ENCODE results near the gene PIK3AP1. TPM values are rescaled to one million over a fixed set of nuclear protein-coding genes. Genes with fewer than 3 reads are reported as not detected.

The PIK3AP1 gene
- polyA plus RNA-seq, 1 of the 3 experiments (the other 2 are of a cell fraction) = 0.07 TPM

DNA sequence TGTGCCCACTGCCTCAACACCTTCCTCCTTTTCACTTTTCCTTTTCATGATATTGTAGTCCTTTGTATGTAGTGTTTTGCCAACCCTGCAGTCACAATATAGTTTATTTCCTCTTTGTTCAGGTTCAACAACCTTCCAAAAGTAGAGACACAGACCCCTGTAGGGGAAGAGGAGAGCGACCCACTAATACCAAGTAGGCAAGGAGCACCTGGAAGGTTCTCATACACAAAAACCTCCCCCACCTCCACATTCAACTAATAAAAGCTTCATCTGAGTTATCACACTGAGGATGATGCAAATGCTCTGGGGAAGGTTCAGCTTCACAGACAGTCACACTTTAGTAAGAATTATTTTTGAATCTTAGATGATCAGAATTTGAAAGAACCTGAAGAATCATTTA is 41.6 kb downstream of the PIK3AP1 start:
- H3K4me3 ChIP-seq (ENCODE audit: low read depth in 2 of 2, low read length in 1 of 2) = no peak overlapping the region
- H3K9ac ChIP-seq = no peak overlapping the region
- H3K4me2 ChIP-seq = no peak overlapping the region
- no peak overlapping the region for H2AFZ ChIP-seq (ENCODE audit: low read depth)
- no peaks in the 10 kb centered on the region for H4K20me1 ChIP-seq (ENCODE audit: insufficient read depth)
- no peak overlapping the region for H3K27ac ChIP-seq (ENCODE audit: low read depth in 2 of 2, low read length in 1 of 2)
- H3K79me2 ChIP-seq (ENCODE audit: insufficient read depth) = no peaks in the 10 kb centered on the region
- POLR2A ChIA-PET = no interaction called here
- 50% methylated on average over 1 of the region's 1 CpG for WGBS (ENCODE audit: low lambda C conversion rate)
- H3K36me3 ChIP-seq (replicated peaks in 1 of 2; ENCODE audit: control insufficient read depth in 1 of 2, insufficient read depth in 2 of 2, low read length in 1 of 2) = no peaks in the 10 kb centered on the region
- no peak for TF ChIP-seq GABPA (IDR thresholded peaks at IDR 0.05; ENCODE audit: low read depth)
- no peak for TF ChIP-seq RCOR1 (IDR thresholded peaks at IDR 0.05; ENCODE audit: low read length)
- TF ChIP-seq, protein P1, sequence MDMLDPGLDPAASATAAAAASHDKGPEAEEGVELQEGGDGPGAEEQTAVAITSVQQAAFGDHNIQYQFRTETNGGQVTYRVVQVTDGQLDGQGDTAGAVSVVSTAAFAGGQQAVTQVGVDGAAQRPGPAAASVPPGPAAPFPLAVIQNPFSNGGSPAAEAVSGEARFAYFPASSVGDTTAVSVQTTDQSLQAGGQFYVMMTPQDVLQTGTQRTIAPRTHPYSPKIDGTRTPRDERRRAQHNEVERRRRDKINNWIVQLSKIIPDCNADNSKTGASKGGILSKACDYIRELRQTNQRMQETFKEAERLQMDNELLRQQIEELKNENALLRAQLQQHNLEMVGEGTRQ (IDR thresholded peaks at IDR 0.05; ENCODE audit: borderline replicate concordance, low read depth, low read length) = no peak
- no peak for TF ChIP-seq FOXJ3 (CRISPR knock-in tag; IDR thresholded peaks at IDR 0.05)
- TF ChIP-seq CHD2 (IDR thresholded peaks at IDR 0.05; ENCODE audit: low read length, partially characterized antibody) = no peak
- TF ChIP-seq MEF2A (IDR thresholded peaks at IDR 0.05; ENCODE audit: borderline replicate concordance, low read depth) = no peak
- TF ChIP-seq JUND (IDR thresholded peaks at IDR 0.05) = no peak
- no peak for TF ChIP-seq SIN3A (IDR thresholded peaks at IDR 0.05; ENCODE audit: borderline replicate concordance, low read depth, low read length)
- TF ChIP-seq RAD21 (IDR thresholded peaks at IDR 0.05; ENCODE audit: low read length) = no peak
- TF ChIP-seq RFX5 (IDR thresholded peaks at IDR 0.05; ENCODE audit: low read length) = no peak
- TF ChIP-seq, protein P2, sequence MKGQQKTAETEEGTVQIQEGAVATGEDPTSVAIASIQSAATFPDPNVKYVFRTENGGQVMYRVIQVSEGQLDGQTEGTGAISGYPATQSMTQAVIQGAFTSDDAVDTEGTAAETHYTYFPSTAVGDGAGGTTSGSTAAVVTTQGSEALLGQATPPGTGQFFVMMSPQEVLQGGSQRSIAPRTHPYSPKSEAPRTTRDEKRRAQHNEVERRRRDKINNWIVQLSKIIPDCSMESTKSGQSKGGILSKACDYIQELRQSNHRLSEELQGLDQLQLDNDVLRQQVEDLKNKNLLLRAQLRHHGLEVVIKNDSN (IDR thresholded peaks at IDR 0.05; ENCODE audit: borderline replicate concordance, low read depth) = no peak
- TF ChIP-seq GATA2 (CRISPR knock-in tag; IDR thresholded peaks at IDR 0.05) = no peak
- TF ChIP-seq, protein P3, sequence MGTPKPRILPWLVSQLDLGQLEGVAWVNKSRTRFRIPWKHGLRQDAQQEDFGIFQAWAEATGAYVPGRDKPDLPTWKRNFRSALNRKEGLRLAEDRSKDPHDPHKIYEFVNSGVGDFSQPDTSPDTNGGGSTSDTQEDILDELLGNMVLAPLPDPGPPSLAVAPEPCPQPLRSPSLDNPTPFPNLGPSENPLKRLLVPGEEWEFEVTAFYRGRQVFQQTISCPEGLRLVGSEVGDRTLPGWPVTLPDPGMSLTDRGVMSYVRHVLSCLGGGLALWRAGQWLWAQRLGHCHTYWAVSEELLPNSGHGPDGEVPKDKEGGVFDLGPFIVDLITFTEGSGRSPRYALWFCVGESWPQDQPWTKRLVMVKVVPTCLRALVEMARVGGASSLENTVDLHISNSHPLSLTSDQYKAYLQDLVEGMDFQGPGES (IDR thresholded peaks at IDR 0.05; ENCODE audit: low read depth, low read length) = no peak
- no peak for TF ChIP-seq TCF12 (IDR thresholded peaks at IDR 0.05)
- TF ChIP-seq, protein P4, sequence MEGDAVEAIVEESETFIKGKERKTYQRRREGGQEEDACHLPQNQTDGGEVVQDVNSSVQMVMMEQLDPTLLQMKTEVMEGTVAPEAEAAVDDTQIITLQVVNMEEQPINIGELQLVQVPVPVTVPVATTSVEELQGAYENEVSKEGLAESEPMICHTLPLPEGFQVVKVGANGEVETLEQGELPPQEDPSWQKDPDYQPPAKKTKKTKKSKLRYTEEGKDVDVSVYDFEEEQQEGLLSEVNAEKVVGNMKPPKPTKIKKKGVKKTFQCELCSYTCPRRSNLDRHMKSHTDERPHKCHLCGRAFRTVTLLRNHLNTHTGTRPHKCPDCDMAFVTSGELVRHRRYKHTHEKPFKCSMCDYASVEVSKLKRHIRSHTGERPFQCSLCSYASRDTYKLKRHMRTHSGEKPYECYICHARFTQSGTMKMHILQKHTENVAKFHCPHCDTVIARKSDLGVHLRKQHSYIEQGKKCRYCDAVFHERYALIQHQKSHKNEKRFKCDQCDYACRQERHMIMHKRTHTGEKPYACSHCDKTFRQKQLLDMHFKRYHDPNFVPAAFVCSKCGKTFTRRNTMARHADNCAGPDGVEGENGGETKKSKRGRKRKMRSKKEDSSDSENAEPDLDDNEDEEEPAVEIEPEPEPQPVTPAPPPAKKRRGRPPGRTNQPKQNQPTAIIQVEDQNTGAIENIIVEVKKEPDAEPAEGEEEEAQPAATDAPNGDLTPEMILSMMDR (IDR thresholded peaks at IDR 0.05) = no peak
- peaks cover 0 to 2% of the 10 kb centered on the region in 2 experiments; a peak in 1 of 4 replicates for H3K4me1 ChIP-seq (ENCODE audit: control insufficient read depth in 1 of 2, insufficient read depth in 2 of 2, low read depth in 1 of 2, low read length in 1 of 2)
- CTCF ChIA-PET = interaction anchor here (0.9 kb wide), 1 partner anchor 167 kb away, joined by 3 read pairs; no protein-coding TSS in a partner anchor
- H3K9me3 ChIP-seq = no peaks in the 10 kb centered on the region
- H3F3A ChIP-seq (replicated peaks; ENCODE audit: insufficient read depth) = no peaks in the 10 kb centered on the region
- H3K9me2 ChIP-seq = no peaks in the 10 kb centered on the region
- DNase-seq = no peak
- no peaks in the 10 kb centered on the region for H3K27me3 ChIP-seq (ENCODE audit: insufficient read depth)
